ENCODE results near the gene MBTD1. TPM values are rescaled to one million over a fixed set of nuclear protein-coding genes. Genes with fewer than 3 reads are reported as not detected.
"Not testable (repeated sequence)": the region's sequence is repeated elsewhere in the genome, so short reads cannot be mapped to it uniquely, and the experiment has no call there.

MBTD1 gene
- 10 to 100 TPM; 43.7 to 57.8 (median 52.6) TPM for polyA plus RNA-seq (ENCODE audit: insufficient read length in 3 of 3)
- long read RNA-seq, donor 1, full-length matches to known transcripts: 2 of 108 reads
- long read RNA-seq, donor 1, partial matches to known transcripts: 65 of 108 reads
- long read RNA-seq, donor 1, other reads (novel, unspliced or antisense): 41 of 108 reads
- long read RNA-seq, donor 2, partial matches to known transcripts: 38 of 96 reads
- long read RNA-seq, donor 2, other reads (novel, unspliced or antisense): 58 of 96 reads
- long read RNA-seq, donor 3: 0 reads
- long read RNA-seq, donor 4, partial matches to known transcripts: 18 of 62 reads
- long read RNA-seq, donor 4, other reads (novel, unspliced or antisense): 44 of 62 reads
- long read RNA-seq, donor 5, partial matches to known transcripts: 37 of 37 reads
- long read RNA-seq, donor 5, other reads (novel, unspliced or antisense): 0 of 37 reads
- long read RNA-seq, donor 6, partial matches to known transcripts: 79 of 95 reads
- long read RNA-seq, donor 6, other reads (novel, unspliced or antisense): 16 of 95 reads
- long read RNA-seq, donor 7, partial matches to known transcripts: 52 of 71 reads
- long read RNA-seq, donor 7, other reads (novel, unspliced or antisense): 19 of 71 reads
- long read RNA-seq, donor 8, full-length matches to known transcripts: 1 of 1 reads
- long read RNA-seq, donor 8, partial matches to known transcripts: 0 of 1 reads
- long read RNA-seq, donor 8, other reads (novel, unspliced or antisense): 0 of 1 reads
- long read RNA-seq, donor 9, partial matches to known transcripts: 37 of 72 reads
- long read RNA-seq, donor 9, other reads (novel, unspliced or antisense): 35 of 72 reads
- long read RNA-seq, donor 10, partial matches to known transcripts: 27 of 63 reads
- long read RNA-seq, donor 10, other reads (novel, unspliced or antisense): 36 of 63 reads
- long read RNA-seq, donor 11, full-length matches to known transcripts: 1 of 49 reads
- long read RNA-seq, donor 11, partial matches to known transcripts: 37 of 49 reads
- long read RNA-seq, donor 11, other reads (novel, unspliced or antisense): 11 of 49 reads
- long read RNA-seq, donor 12, full-length matches to known transcripts: 3 of 93 reads
- long read RNA-seq, donor 12, partial matches to known transcripts: 51 of 93 reads
- long read RNA-seq, donor 12, other reads (novel, unspliced or antisense): 39 of 93 reads
- long read RNA-seq, donor 13, partial matches to known transcripts: 14 of 36 reads
- long read RNA-seq, donor 13, other reads (novel, unspliced or antisense): 22 of 36 reads
- long read RNA-seq, donor 14: 0 reads
- long read RNA-seq, donor 15: 0 reads
- long read RNA-seq, donor 16, full-length matches to known transcripts: 1 of 72 reads
- long read RNA-seq, donor 16, partial matches to known transcripts: 71 of 72 reads
- long read RNA-seq, donor 16, other reads (novel, unspliced or antisense): 0 of 72 reads

GRCh38 chr17:51259564-51260236 is at the start of gene MBTD1:
TSS of gene MBTD1 (minus strand) at chr17:51260049. CDS start at chr17:51225161, 34,888 bp downstream.
- peak; percentile 97 for DNase-seq

GRCh38 chr17:51305182-51305581 is 45.3 kb upstream of the MBTD1 start:
- DNase-seq: no peak

GRCh38 chr17:51299859-51300258 is 40.0 kb upstream of the MBTD1 start:
- no peak for DNase-seq

- DNase-seq: peak; percentile 58
Observed at GRCh38 chr17:51298508-51299371, 38.9 kb upstream of the MBTD1 start.

GRCh38 chr17:51294338-51294737 is 34.5 kb upstream of the MBTD1 start:
- not testable (repeated sequence) for DNase-seq

- no peak for DNase-seq
Observed at GRCh38 chr17:51289696-51290111, 29.9 kb upstream of the MBTD1 start.

- no peak for DNase-seq
Observed at GRCh38 chr17:51287412-51287811, 27.6 kb upstream of the MBTD1 start.

- DNase-seq: no peak
Observed at GRCh38 chr17:51279183-51279582, 19.3 kb upstream of the MBTD1 start.

- no peak for DNase-seq
Observed at GRCh38 chr17:51275381-51275780, 15.5 kb upstream of the MBTD1 start.

- DNase-seq: no peak
Observed at GRCh38 chr17:51272812-51273211, 13.0 kb upstream of the MBTD1 start.

- DNase-seq: no peak
Observed at GRCh38 chr17:51270636-51271035, 10.8 kb upstream of the MBTD1 start.

- no peak for DNase-seq
Observed at GRCh38 chr17:51269991-51270390, 10.1 kb upstream of the MBTD1 start.

- DNase-seq: not testable (repeated sequence)
Observed at GRCh38 chr17:51264466-51264865, 4.6 kb upstream of the MBTD1 start.

GRCh38 chr17:51263006-51263405 is 3.2 kb upstream of the MBTD1 start:
- no peak for DNase-seq

GRCh38 chr17:51261024-51261963 is 1.4 kb upstream of the MBTD1 start:
- peak; percentile 69 for DNase-seq

GRCh38 chr17:51260237-51261023 is 581 bp upstream of the MBTD1 start, which contains the start of gene UTP18:
TSS of gene UTP18 (plus strand) at chr17:51260546. CDS start at chr17:51260585, 39 bp downstream.
- peak; percentile 97 for DNase-seq

GRCh38 chr17:51258756-51259563 is 889 bp downstream of the MBTD1 start:
- DNase-seq: peak; percentile 17
